IMR-90 (cell line): ENCODE measurements around the gene SKIL.

Experiments
- BHLHE40 ChIP-seq: fragments of 150-350 bp; IDR thresholded peaks from 2 replicates; pipeline ENCODE4 v1.6.1; 2016; ENCODE audit warnings: mild to moderate bottlenecking, low read depth, low read length
- CTCF ChIP-seq: conservative IDR thresholded peaks from 2 replicates; pipeline ENCODE4 v1.5.1; 2012; ENCODE audit warnings: mild to moderate bottlenecking, low read depth, low read length, improper control_type of control experiment
- FOS ChIP-seq: fragments of 150-350 bp; IDR thresholded peaks from 2 replicates; pipeline ENCODE4 v1.6.1; 2016; ENCODE audit warnings: low read depth, low read length
- NFE2L2 ChIP-seq: fragments of 150-350 bp; IDR thresholded peaks from 2 replicates; pipeline ENCODE4 v1.6.1; 2016; ENCODE audit warnings: low read depth, mild to moderate bottlenecking, low read length
- POLR2A ChIP-seq: IDR thresholded peaks from 2 replicates; pipeline ENCODE4 v1.6.1; 2012; ENCODE audit warnings: mild to moderate bottlenecking, low read depth, low read length
- RAD21 ChIP-seq: IDR thresholded peaks from 2 replicates; pipeline ENCODE4 v1.6.1; 2012; ENCODE audit warnings: low read length, improper control_type of control experiment
- RFX5 ChIP-seq: IDR thresholded peaks from 2 replicates; pipeline ENCODE4 v1.8.0; 2012; ENCODE audit warnings: low read depth, mild to moderate bottlenecking, low read length, moderate library complexity
- SMC3 ChIP-seq: fragments of 150-350 bp; IDR thresholded peaks from 2 replicates; pipeline ENCODE4 v1.6.1; 2016; ENCODE audit warnings: low read depth, mild to moderate bottlenecking, antibody characterized with exemption, low read length, moderate library complexity

DNA sequence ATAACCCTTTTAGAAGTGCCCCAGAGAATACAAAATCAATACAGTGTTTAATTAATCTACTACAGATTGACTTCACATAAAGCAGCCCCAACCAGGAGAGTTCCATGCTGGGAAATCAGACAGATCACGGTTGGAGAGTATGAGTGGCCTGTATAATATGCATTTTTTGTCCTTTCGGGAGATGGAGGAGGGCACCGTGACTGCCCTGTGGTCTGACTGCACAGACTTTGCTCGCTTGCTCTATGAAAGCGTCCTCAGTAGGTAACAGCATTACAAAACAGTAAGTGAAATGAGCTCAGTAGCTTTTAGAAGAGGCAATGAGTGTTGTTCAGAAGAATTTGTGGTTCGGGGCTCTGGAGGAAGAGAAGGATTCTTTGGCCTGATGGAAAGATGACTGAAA, 34.2 kb upstream of the SKIL start:
- TF ChIP-seq CTCF (no peak), POLR2A (no peak), FOS (no peak), BHLHE40 (no peak), SMC3 (no peak), RFX5 (no peak), NFE2L2 (no peak), RAD21 (no peak)
